C4-2B (cell line): ENCODE results near the gene RASA3.

Source experiments
- H3K27ac ChIP-seq: fragments of 450-650 bp; 2 replicates; pipeline ENCODE4 v1.5.1; 2017
- ZFX ChIP-seq: fragments of 450-650 bp; IDR thresholded peaks from 2 replicates; pipeline ENCODE4 v1.6.1; 2017
- TF ChIP-seq, protein P1 (sequence below): fragments of 450-650 bp; conservative IDR thresholded peaks from 2 replicates; pipeline ENCODE4 v1.5.1; 2017; ENCODE audit warnings: mild to moderate bottlenecking

Gene RASA3

DNA sequence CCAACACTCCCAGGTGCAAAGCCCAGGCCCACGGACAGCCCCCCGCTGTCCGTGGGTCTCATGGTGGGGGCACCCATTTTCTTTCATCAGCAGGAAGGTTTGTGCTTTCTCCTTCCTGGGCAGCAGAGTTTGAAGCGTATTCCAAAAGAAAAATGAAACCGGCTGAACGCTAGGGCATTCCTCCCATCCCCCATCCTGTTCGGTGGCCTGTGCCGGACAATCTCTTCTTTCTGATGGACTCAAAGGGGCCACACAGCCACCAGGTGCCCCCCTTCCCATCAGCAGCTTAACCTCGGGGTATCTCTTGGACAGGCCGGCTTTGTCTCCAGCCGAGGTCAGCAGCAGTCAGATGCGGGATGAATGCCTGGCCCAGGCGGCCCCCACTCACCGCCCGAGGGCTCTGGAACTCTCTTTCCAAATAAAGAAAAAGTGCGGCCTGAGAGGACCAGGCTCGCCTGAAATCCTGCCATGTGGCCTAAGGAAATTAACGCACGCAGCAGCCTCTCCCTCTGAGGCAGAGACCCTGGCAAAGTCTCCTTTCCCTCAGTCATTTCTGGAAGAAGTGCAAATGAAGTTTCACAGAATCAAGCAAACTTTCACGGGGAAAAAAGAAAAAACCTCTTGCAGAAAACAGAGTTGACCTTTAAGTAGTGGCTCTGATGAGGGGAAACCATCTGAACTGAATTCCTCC is 67.8 kb downstream of the RASA3 start:
- TF ChIP-seq ZFX, result no peak
- TF ChIP-seq, protein P1, sequence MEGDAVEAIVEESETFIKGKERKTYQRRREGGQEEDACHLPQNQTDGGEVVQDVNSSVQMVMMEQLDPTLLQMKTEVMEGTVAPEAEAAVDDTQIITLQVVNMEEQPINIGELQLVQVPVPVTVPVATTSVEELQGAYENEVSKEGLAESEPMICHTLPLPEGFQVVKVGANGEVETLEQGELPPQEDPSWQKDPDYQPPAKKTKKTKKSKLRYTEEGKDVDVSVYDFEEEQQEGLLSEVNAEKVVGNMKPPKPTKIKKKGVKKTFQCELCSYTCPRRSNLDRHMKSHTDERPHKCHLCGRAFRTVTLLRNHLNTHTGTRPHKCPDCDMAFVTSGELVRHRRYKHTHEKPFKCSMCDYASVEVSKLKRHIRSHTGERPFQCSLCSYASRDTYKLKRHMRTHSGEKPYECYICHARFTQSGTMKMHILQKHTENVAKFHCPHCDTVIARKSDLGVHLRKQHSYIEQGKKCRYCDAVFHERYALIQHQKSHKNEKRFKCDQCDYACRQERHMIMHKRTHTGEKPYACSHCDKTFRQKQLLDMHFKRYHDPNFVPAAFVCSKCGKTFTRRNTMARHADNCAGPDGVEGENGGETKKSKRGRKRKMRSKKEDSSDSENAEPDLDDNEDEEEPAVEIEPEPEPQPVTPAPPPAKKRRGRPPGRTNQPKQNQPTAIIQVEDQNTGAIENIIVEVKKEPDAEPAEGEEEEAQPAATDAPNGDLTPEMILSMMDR, result no peak
- peak overlapping the region; percentile 85 for H3K27ac ChIP-seq

DNA sequence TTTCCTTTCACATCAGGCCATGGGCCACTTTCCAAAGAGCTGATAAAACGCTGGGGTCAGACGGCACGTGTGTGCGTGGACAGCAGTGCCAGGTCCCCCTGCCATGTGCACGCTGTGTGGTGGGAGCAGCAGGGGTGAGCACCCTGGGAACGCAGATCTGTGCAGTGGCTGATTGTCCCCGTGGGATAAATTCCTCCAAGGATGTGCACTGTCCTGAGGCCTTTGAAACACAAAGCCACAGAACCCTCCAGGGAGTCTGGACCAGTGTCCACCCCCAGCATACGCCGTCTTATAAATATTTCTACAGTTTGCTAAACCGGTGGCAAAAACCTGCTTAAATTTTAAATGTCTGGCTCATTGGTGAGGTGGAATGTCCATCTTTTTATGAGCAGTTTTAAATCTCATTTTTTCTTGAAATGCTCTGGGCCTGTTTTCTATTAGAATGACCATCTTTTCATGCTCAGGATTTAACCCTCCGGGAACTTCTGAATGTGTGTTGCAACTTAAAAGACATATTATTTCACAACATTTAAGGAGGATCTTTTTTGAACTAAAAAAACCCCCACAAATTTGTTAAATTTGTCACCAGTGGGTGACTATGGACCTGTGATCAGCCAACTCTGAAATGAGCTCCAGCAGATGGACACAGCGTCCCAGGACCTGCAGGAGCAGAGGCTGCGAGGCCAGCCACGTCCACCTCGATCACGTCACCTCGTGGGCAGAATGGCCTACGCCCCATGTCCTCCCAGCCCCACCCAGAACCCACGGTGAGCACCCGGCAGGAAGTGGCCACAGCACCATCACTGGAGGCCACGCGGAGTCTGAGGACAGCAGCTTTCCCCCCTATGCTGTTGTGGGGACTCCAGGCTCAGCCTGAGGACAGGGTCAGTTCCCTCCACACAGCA is 68.6 kb downstream of the RASA3 start:
- TF ChIP-seq, protein P1, result no peak
- TF ChIP-seq ZFX, result no peak
- H3K27ac ChIP-seq, result peak overlapping the region; percentile 85

DNA sequence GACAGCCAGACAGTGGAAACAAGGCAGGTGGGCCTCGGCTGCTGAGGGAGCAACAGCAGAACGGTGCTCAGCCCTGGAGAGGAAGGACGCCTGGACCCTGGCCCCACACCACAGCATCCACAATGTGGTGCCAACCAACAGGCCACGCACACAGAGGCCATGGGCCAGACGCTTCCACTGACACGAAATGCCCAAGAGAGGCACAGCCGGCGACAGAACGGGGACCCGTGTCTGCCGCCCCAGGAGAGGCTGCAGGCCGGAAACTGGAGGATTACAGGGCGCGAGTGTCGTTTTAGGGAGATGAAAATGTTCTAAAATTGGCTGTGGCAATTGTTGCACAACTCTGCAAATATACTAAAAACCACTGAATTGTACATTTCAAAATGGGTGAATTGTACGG is 69.7 kb downstream of the RASA3 start:
- H3K27ac ChIP-seq, result no peak overlapping the region
- TF ChIP-seq ZFX, result no peak

DNA sequence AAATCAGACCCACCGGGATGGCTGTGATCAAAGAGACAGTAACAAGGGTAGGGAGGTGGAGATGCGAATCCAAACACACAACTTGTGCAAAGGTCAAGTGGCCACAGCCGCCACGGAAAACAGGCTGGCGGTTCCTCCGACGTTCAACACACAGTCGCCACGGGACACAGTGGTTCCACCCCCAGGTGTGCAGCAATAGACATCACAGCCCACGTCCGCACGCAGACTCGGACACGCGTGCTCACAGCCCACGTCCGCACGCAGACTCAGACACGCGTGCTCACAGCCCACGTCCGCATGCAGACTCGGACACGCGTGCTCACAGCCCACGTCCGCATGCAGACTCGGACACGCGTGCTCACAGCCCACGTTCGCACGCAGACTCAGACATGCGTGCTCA is 70.1 kb downstream of the RASA3 start:
- TF ChIP-seq, protein P1, result no peak
- TF ChIP-seq ZFX, result no peak
- H3K27ac ChIP-seq, result no peak overlapping the region

DNA sequence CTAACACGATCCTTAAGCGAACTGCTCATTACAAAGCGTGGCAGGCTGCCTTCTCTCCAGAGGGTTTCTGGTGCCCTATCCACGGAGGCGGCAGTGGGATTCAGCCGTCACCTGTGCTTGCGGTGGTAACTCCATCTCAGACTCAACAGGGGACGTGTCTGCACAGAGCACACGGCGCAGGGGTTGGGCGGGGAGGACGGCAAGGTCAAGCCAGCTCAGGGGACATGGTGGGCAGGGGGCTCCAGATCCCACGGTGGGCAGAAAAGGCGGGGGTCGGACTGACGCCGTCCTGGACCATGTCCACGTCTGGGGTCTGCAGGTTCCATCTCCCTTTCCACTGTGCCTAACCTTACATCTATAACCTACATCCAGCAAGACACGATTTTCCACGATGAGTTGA is 70.7 kb downstream of the RASA3 start:
- H3K27ac ChIP-seq, result no peak overlapping the region
- TF ChIP-seq, protein P1, result no peak
- TF ChIP-seq ZFX, result no peak

DNA sequence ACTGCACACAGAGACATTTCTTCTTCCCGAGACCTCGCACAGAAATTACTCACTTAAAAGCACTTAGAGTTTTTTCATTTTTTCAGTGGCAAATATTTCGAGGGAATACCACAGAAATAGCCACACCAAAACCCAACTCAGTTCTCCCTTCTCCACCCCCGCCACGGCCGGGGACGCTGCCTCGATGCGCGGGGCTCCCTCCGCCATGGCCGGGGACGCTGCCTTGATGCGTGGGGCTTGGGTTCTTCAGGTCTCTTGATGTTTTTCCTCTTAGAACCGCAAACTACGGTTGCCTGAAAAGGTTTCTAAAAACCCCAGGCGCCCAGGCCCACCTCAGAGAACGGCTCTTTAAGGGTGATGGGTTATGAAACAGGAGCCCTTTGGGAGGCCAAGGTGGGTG is 71.4 kb downstream of the RASA3 start:
- no peak for TF ChIP-seq ZFX
- TF ChIP-seq, protein P1, result no peak
- H3K27ac ChIP-seq, result no peak overlapping the region

DNA sequence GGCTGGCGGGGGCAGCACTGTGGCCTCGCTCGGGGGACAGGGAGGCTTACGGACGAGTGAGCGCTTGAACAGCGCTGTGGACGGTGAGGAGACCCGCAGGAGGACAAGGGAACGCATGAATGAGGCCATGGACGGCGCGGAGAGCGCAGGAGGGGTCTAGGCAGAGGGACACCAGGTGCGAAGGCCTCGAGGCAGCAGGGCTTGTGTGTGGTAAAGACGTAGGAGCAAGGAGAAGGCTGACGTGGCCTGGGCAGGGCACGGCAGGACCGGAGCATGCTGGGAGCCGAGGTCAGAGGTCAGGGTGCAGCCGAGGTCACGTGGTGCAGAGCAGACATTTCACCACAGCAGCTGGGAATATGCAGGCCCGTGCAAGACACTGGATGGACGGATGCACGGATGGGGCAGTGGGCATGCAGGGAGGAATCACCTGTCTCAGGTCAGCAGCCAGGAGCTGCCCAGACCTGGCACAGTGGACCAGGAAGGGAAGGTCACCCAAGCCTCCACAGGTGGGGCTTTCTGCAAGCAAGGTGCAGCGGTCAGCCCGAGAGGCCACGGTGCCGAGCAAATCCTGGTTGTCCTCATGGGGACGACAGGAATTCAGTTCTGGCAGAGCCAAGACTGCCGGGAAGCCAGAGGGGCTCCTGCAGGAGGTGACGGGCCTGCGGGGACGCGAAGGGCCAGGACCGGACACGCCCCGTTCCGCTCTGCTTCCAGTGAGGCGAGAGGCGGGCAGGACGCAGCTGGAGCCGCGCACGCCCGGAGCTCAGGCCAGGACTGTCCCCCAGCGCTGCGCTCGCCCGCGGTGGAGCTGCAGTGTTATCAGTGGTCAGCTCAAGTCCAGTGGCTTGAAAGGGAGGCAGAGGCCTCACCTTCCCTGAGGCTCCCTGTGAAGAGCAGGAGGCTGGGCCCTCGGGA is 72.2 kb downstream of the RASA3 start:
- no peak for TF ChIP-seq ZFX
- TF ChIP-seq, protein P1, result no peak
- no peak overlapping the region for H3K27ac ChIP-seq
